HepG2 (cell line): ENCODE results near the gene GUCY2C. TPM values are rescaled to one million over a fixed set of nuclear protein-coding genes. Genes with fewer than 3 reads are reported as not detected.

Experiments
- ATAC-seq: fragments of 200-7000 bp; cut with Tn5 transposase; 3 replicates; pipeline ENCODE4 v1.9.1; 2020; ENCODE audit warnings: mild to moderate bottlenecking, moderate library complexity
- BruUV-seq: library from RNA; stranded (reverse); fragments of 400-500 nt; replicated peaks from 2 replicates; lab custom pipeline; 2021; lab: Mats Ljungman, UMichigan
- CTCF ChIA-PET: fragments of 300-600 bp; formaldehyde crosslinking; extraction: SDS; loops from one replicate; lab custom pipeline; 2021; ENCODE audit warnings: low total read pairs, inconsistent platforms, low intra/inter-chr PET ratio; lab: Yijun Ruan, JAX
- POLR2A ChIA-PET: fragments of 350-600 bp; sonication (Branson Sonifier 250); formaldehyde crosslinking; loops from one replicate; lab custom pipeline; 2020; ENCODE audit warnings: antibody characterized with exemption, inconsistent platforms; lab: Yijun Ruan, JAX
- DNase-seq: peaks from one replicate; pipeline ENCODE4 v3.0.0-alpha.2; 2015; ENCODE audit warnings: low spot score
- FAIRE-seq: peaks from 3 replicates; lab custom pipeline; 2011; peaks lifted over from hg19 to GRCh38; lab: Jason Lieb, UNC
- H2AFZ ChIP-seq: one replicate; pipeline ENCODE4 v1.6.1; 2011; ENCODE audit warnings: low read length, inconsistent platforms
- H3K27ac ChIP-seq: fragments of 300-600 bp; 3 replicates; pipeline ENCODE4 v1.8.0; 2011; ENCODE audit warnings: mixed run types, mild to moderate bottlenecking, mixed read lengths, low read length, inconsistent platforms; ENCODE audit not compliant: insufficient read depth; ENCODE audit errors: extremely low read length
- H3K27me3 ChIP-seq, 2 experiments: fragments of 200-600 bp in 1 of 2; 2 replicates in 1 of 2; 3 replicates in 1 of 2; pipeline versions ENCODE4 v1.6.0 to v1.8.0; 2011; ENCODE audit warnings: low read length in 2 of 2, mild to moderate bottlenecking in 2 of 2, moderate library complexity in 2 of 2, inconsistent platforms in 1 of 2; ENCODE audit not compliant: insufficient read depth in 2 of 2, control insufficient read depth in 1 of 2
- H3K36me3 ChIP-seq, 2 experiments: fragments of 200-600 bp in 1 of 2; replicated peaks in 1 of 2; 2 replicates in 1 of 2; 3 replicates in 1 of 2; pipeline versions ENCODE4 v1.5.1 to v1.8.0; 2011; ENCODE audit warnings: low read length in 2 of 2, inconsistent platforms in 1 of 2; ENCODE audit not compliant: insufficient read depth in 2 of 2, control insufficient read depth in 1 of 2
- H3K4me1 ChIP-seq: 2 replicates; pipeline ENCODE4 v1.5.1; 2012; ENCODE audit warnings: low read length, inconsistent platforms; ENCODE audit not compliant: insufficient read depth
- H3K4me2 ChIP-seq: 2 replicates; pipeline ENCODE4 v1.6.0; 2011; ENCODE audit warnings: low read depth, low read length, inconsistent platforms
- H3K4me3 ChIP-seq, 3 experiments: fragments of 200-600 bp in 1 of 3; sonication (generic), shearing (Covaris generic) in 1 of 3; replicated peaks in 1 of 3; 2 replicates each; pipeline ENCODE4 v1.5.1; 2011 to 2016; ENCODE audit warnings: low read length in 3 of 3, inconsistent platforms in 2 of 3, low read depth in 2 of 3, mild to moderate bottlenecking in 2 of 3, control low read depth in 1 of 3, mixed read lengths in 1 of 3; ENCODE audit not compliant: insufficient read depth in 1 of 3
- H3K79me2 ChIP-seq: one replicate; pipeline ENCODE4 v1.6.1; 2011; ENCODE audit warnings: low read length, inconsistent platforms; ENCODE audit not compliant: insufficient read depth
- H3K9ac ChIP-seq: 2 replicates; pipeline ENCODE4 v1.6.0; 2011; ENCODE audit warnings: mild to moderate bottlenecking, low read depth, low read length, inconsistent platforms; ENCODE audit not compliant: insufficient read depth
- H3K9me3 ChIP-seq: 2 replicates; pipeline ENCODE4 v1.5.1; 2012; ENCODE audit warnings: mild to moderate bottlenecking, low read length
- H4K20me1 ChIP-seq: 2 replicates; pipeline ENCODE4 v1.6.0; 2011; ENCODE audit warnings: inconsistent platforms, mild to moderate bottlenecking, low read length, moderate library complexity; ENCODE audit not compliant: insufficient read depth
- HOXD1 ChIP-seq: sonication (generic); formaldehyde crosslinking; IDR thresholded peaks from 2 replicates; pipeline ENCODE4 v1.5.0; 2020; ENCODE audit warnings: missing genetic modification reagents
- PHB2 ChIP-seq: fragments of 450-650 bp; IDR thresholded peaks from 2 replicates; pipeline ENCODE4 v1.6.1; 2018; ENCODE audit not compliant: partially characterized antibody
- THRA ChIP-seq: sonication (generic); formaldehyde crosslinking; IDR thresholded peaks from 2 replicates; pipeline ENCODE4 v1.4.0; 2020; ENCODE audit warnings: missing genetic modification reagents, borderline replicate concordance
- ZNF350 ChIP-seq: sonication (generic); formaldehyde crosslinking; IDR thresholded peaks from 2 replicates; pipeline ENCODE4 v1.4.0; 2020; ENCODE audit warnings: mild to moderate bottlenecking, low read depth, missing genetic modification reagents, borderline replicate concordance
- ZNF761 ChIP-seq: sonication (generic); formaldehyde crosslinking; conservative IDR thresholded peaks from 2 replicates; pipeline ENCODE4 v1.4.0; 2020; ENCODE audit warnings: mild to moderate bottlenecking, missing genetic modification reagents
- in situ Hi-C: cut with HindIII; loops from 2 replicates; pipeline ENCODE4 v1.10.0; 2017; ENCODE audit warnings: low pct_unique_long_range_greater_than_20kb; ENCODE audit not compliant: extremely low pct_ligation_motif_present
- intact Hi-C: fragments of 100-400 bp; cut with micrococcal nuclease; formaldehyde crosslinking; loops from one replicate; pipeline ENCODE4 v1.10.0; 2022; ENCODE audit not compliant: unreplicated experiment
- polyA plus RNA-seq, 8 experiments: library from polyadenylated mRNA; depleted of rRNA in 3 of 8; stranded (reverse) in 7 of 8; unstranded in 1 of 8; fragments of >200 nt; fragmentation: Illumina TruSeq in 4 of 8; extraction: Trizol in 4 of 8; gene quantifications; 2 replicates each; pipeline versions ENCODE4 v1.2.1 to v1.2.3, GENCODE V29; 2011 to 2016; ENCODE audit warnings: low read depth in 4 of 8, missing spikeins in 1 of 8, mixed read lengths in 1 of 8; ENCODE audit not compliant: insufficient read depth in 1 of 8
- total RNA-seq, 5 experiments: library from RNA; depleted of rRNA; stranded (reverse); fragments of >200 nt; fragmentation: Illumina TruSeq; extraction: Trizol; gene quantifications; 2 replicates each; pipeline ENCODE4 v1.2.3, GENCODE V29; 2016; ENCODE audit warnings: low read depth in 1 of 5
- TF ChIP-seq, protein P1 (sequence below): sonication (generic); formaldehyde crosslinking; IDR thresholded peaks from 2 replicates; pipeline ENCODE4 v1.4.0; 2020; ENCODE audit warnings: missing genetic modification reagents, borderline replicate concordance

The GUCY2C gene
- total and polyA plus RNA-seq, 2 of the 13 experiments (the other 11 are each of a cell fraction or from before 2014, with no cell fraction given), result not detected

- no peak overlapping the region for H3K4me3 ChIP-seq
- FAIRE-seq (no peak), ATAC-seq (no peak), DNase-seq (no peak)
- no peak overlapping the region for H3K4me2 ChIP-seq
- no peaks in the 10 kb centered on the region for H3K36me3 ChIP-seq
- H3K27ac ChIP-seq, result no peak overlapping the region
- H3K9me3 ChIP-seq, result peaks cover 12% of the 10 kb centered on the region
- intact Hi-C loops (loop anchor here (10.0 kb wide), 2 partner anchors 359 to 401 kb away; no protein-coding TSS in a partner anchor), in situ Hi-C loops (no loop called here)
- ChIA-PET CTCF (no interaction called here), POLR2A (no interaction called here)
- no TSS peak for BruUV-seq
- H3K27me3 ChIP-seq, result no peaks in the 10 kb centered on the region
- H3K79me2 ChIP-seq, result no peaks in the 10 kb centered on the region
- TF ChIP-seq, protein P1, sequence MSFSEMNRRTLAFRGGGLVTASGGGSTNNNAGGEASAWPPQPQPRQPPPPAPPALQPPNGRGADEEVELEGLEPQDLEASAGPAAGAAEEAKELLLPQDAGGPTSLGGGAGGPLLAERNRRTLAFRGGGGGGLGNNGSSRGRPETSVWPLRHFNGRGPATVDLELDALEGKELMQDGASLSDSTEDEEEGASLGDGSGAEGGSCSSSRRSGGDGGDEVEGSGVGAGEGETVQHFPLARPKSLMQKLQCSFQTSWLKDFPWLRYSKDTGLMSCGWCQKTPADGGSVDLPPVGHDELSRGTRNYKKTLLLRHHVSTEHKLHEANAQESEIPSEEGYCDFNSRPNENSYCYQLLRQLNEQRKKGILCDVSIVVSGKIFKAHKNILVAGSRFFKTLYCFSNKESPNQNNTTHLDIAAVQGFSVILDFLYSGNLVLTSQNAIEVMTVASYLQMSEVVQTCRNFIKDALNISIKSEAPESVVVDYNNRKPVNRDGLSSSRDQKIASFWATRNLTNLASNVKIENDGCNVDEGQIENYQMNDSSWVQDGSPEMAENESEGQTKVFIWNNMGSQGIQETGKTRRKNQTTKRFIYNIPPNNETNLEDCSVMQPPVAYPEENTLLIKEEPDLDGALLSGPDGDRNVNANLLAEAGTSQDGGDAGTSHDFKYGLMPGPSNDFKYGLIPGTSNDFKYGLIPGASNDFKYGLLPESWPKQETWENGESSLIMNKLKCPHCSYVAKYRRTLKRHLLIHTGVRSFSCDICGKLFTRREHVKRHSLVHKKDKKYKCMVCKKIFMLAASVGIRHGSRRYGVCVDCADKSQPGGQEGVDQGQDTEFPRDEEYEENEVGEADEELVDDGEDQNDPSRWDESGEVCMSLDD (CRISPR knock-in tag), result no peak
- no peak for TF ChIP-seq ZNF761 (CRISPR knock-in tag)
- TF ChIP-seq ZNF350 (CRISPR knock-in tag), result no peak
- no peak for TF ChIP-seq THRA (CRISPR knock-in tag)
- no peak for TF ChIP-seq PHB2
- TF ChIP-seq HOXD1 (CRISPR knock-in tag), result no peak
- no peaks in the 10 kb centered on the region for H4K20me1 ChIP-seq
- H2AFZ ChIP-seq, result no peak overlapping the region
- no peak overlapping the region for H3K9ac ChIP-seq
- H3K4me1 ChIP-seq, result no peaks in the 10 kb centered on the region
Observed at GRCh38 chr12:14635776-14636175, 60.6 kb downstream of the GUCY2C start.
